M059J (cell line): ENCODE data around the gene SEMA4A. TPM values are rescaled to one million over a fixed set of nuclear protein-coding genes. Genes with fewer than 3 reads are reported as not detected.
A peak's percentile ranks its signal among the peaks of the same experiment; 100 is the strongest.

Source experiments
- DNase-seq: peaks from one replicate; pipeline ENCODE4 v3.0.0-alpha.2; 2012; ENCODE audit warnings: low read depth
- total RNA-seq: library from RNA; depleted of rRNA; stranded (reverse); fragments of >200 nt; shearing (Covaris generic); gene quantifications from 2 replicates; pipeline ENCODE4 v1.2.3, GENCODE V29; 2014

The SEMA4A gene
- total RNA-seq, 1 experiment from 2014 or later = 1.3 TPM

GRCh38 chr1:156135930-156136871, 17.2 kb upstream of the SEMA4A start:
- DNase-seq = no peak

GRCh38 chr1:156136970-156137483, 16.4 kb upstream of the SEMA4A start:
- DNase-seq = no peak

- DNase-seq = no peak
These were observed 14.9 kb upstream of the SEMA4A start for GRCh38 chr1:156138458-156138867.

GRCh38 chr1:156140879-156141707, 12.3 kb upstream of the SEMA4A start:
- DNase-seq = peak; percentile 74

GRCh38 chr1:156143765-156144489, 9.5 kb upstream of the SEMA4A start:
- peak; percentile 77 for DNase-seq

GRCh38 chr1:156144742-156145141, 8.6 kb upstream of the SEMA4A start:
- DNase-seq = peak; percentile 6

- DNase-seq = no peak
These were observed 7.8 kb upstream of the SEMA4A start for GRCh38 chr1:156145650-156146019.

GRCh38 chr1:156146020-156146768, 7.2 kb upstream of the SEMA4A start:
- peak; percentile 97 for DNase-seq

GRCh38 chr1:156146769-156147405, 6.5 kb upstream of the SEMA4A start:
- DNase-seq = peak; percentile 51

GRCh38 chr1:156148216-156148615, 5.2 kb upstream of the SEMA4A start:
- no peak for DNase-seq

- no peak for DNase-seq
These were observed 3.7 kb upstream of the SEMA4A start for GRCh38 chr1:156149374-156150332.

- DNase-seq = no peak
These were observed 2.9 kb upstream of the SEMA4A start for GRCh38 chr1:156150333-156151011.

GRCh38 chr1:156151093-156151688, 2.2 kb upstream of the SEMA4A start:
- DNase-seq = peak; percentile 87

- DNase-seq = peak; percentile 39
These were observed 757 bp upstream of the SEMA4A start for GRCh38 chr1:156152628-156153027.

- DNase-seq = no peak
These were observed 948 bp downstream of the SEMA4A start for GRCh38 chr1:156154317-156154749.

GRCh38 chr1:156155756-156156510, 2.5 kb downstream of the SEMA4A start:
- no peak for DNase-seq

GRCh38 chr1:156157506-156157905, 4.1 kb downstream of the SEMA4A start:
- no peak for DNase-seq
